Coronary artery (tissue), 2 donors: ENCODE data around the gene ULBP1.
A peak's percentile ranks its signal among the peaks of the same experiment; 100 is the strongest.
"Not testable (repeated sequence)": the region's sequence is repeated elsewhere in the genome, so short reads cannot be mapped to it uniquely, and the experiment has no call there.

Experiments
- DNase-seq: peaks from one replicate; pipeline ENCODE4 v3.0.0-alpha.2; 2017; ENCODE audit warnings: low spot score
- H3K27ac ChIP-seq, 2 donors: fragments of 200-600 bp; sonication (generic); one replicate each; pipeline ENCODE4 v1.5.1; 2016 to 2019
- H3K4me3 ChIP-seq: fragments of 200-600 bp; sonication (generic); 2 replicates; pipeline ENCODE4 v1.5.1; 2016; ENCODE audit warnings: mild to moderate bottlenecking, moderate library complexity
- CTCF ChIP-seq: fragments of 200-600 bp; sonication (generic); IDR thresholded peaks from one replicate; pipeline ENCODE4 v1.5.1; 2019; ENCODE audit warnings: antibody characterized with exemption

The ULBP1 gene

GRCh38 chr6:150004101-150004782 is 40.5 kb downstream of the ULBP1 start:
- TF ChIP-seq CTCF, result no peak
- peak; percentile 66 for DNase-seq
- Histone ChIP-seq H3K4me3 (peak overlapping the region; percentile 76), H3K27ac (no peak overlapping the region)

GRCh38 chr6:150004783-150005717 is 41.3 kb downstream of the ULBP1 start:
- peak overlapping the region; percentile 76 for H3K4me3 ChIP-seq
- TF ChIP-seq CTCF, result no peak
- H3K27ac ChIP-seq, result no peak overlapping the region
- peak; percentile 86 for DNase-seq

GRCh38 chr6:150005761-150006651 is 42.3 kb downstream of the ULBP1 start:
- TF ChIP-seq CTCF, result no peak
- DNase-seq, result peak; percentile 70
- Histone ChIP-seq H3K4me3 (peak overlapping the region; percentile 76), H3K27ac (no peak overlapping the region)

GRCh38 chr6:150006961-150007464 is 43.3 kb downstream of the ULBP1 start:
- no peak overlapping the region for H3K4me3 ChIP-seq
- no peak for TF ChIP-seq CTCF
- no peak overlapping the region for H3K27ac ChIP-seq
- DNase-seq, result no peak

- no peak for TF ChIP-seq CTCF
- peak; percentile 71 for DNase-seq
- no peak overlapping the region for H3K4me3 ChIP-seq
- H3K27ac ChIP-seq, result no peak overlapping the region
Observed at GRCh38 chr6:150008588-150008987, 44.8 kb downstream of the ULBP1 start.

- DNase-seq, H3K27ac ChIP-seq, H3K4me3 ChIP-seq: not testable (repeated sequence)
Observed at GRCh38 chr6:150012846-150013784, 49.4 kb downstream of the ULBP1 start.

- H3K4me3 ChIP-seq, H3K27ac ChIP-seq, DNase-seq: not testable (repeated sequence)
Observed at GRCh38 chr6:150013785-150014622, 50.3 kb downstream of the ULBP1 start.

GRCh38 chr6:150014623-150015280 is 51.0 kb downstream of the ULBP1 start:
- peak; percentile 21 for DNase-seq
- H3K4me3 ChIP-seq, H3K27ac ChIP-seq: not testable (repeated sequence)

- not testable (repeated sequence) for DNase-seq, H3K4me3 ChIP-seq, H3K27ac ChIP-seq
Observed at GRCh38 chr6:150015281-150016001, 51.7 kb downstream of the ULBP1 start.
